ENCODE results near the gene MACROD2.

Gene MACROD2

GRCh38 chr20:15455279-15455678 is 1460.0 kb downstream of the MACROD2 start:
- TF ChIP-seq CTCF (conservative IDR thresholded peaks at IDR 0.05; ENCODE audit: low read depth) = no peak
- ChIA-PET POLR2A (ENCODE audit: low non-redundant PET) (no interaction called here), CTCF (interaction anchor here (0.6 kb wide), 1 partner anchor 1121 kb away, joined by 3 read pairs; no protein-coding TSS in a partner anchor)
- H3K27ac ChIP-seq = no peak overlapping the region
- DNase-seq (ENCODE audit: low spot score) = no peak

DNA sequence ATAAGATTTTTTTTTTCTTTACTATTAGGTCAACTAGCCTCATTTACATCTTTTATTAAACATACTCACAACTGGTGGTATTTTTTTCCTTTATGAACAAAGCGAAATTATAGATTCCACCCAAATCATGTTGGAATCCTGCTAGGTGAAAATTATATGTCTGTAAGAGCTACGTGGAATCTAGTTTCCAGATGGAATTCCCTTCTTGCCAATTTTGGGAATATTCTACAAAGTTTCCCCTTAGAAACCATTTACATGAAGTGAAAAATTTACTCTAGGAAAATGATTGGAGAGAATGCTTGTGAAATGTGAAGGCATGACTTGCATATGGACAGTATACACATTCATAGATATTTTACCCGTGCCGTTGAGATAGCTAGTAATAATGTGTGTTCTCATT is 1466.6 kb downstream of the MACROD2 start:
- H3K27ac ChIP-seq = no peak overlapping the region
- no peak for DNase-seq (ENCODE audit: low spot score)
- POLR2A ChIA-PET (ENCODE audit: low non-redundant PET) = no interaction called here
- CTCF ChIA-PET = interaction anchor here (0.7 kb wide), 1 partner anchor 898 kb away, joined by 3 read pairs; no protein-coding TSS in a partner anchor
- no peak for TF ChIP-seq CTCF (conservative IDR thresholded peaks at IDR 0.05; ENCODE audit: low read depth)

GRCh38 chr20:15475483-15475882 is 1480.2 kb downstream of the MACROD2 start:
- POLR2A ChIA-PET (ENCODE audit: low non-redundant PET) = no interaction called here
- CTCF ChIA-PET = no interaction called here
- H3K27ac ChIP-seq = no peak overlapping the region
- no peak for TF ChIP-seq CTCF (conservative IDR thresholded peaks at IDR 0.05; ENCODE audit: low read depth)
- DNase-seq (ENCODE audit: low spot score) = peak; percentile 50

GRCh38 chr20:15476186-15476585 is 1480.9 kb downstream of the MACROD2 start:
- CTCF ChIA-PET = no interaction called here
- POLR2A ChIA-PET (ENCODE audit: low non-redundant PET) = no interaction called here
- TF ChIP-seq CTCF (conservative IDR thresholded peaks at IDR 0.05; ENCODE audit: low read depth) = no peak
- no peak for DNase-seq (ENCODE audit: low spot score)
- no peak overlapping the region for H3K27ac ChIP-seq

- DNase-seq (ENCODE audit: low spot score) = no peak
- CTCF ChIA-PET = no interaction called here
Measured at GRCh38 chr20:15476781-15477180, 1481.5 kb downstream of the MACROD2 start.

DNA sequence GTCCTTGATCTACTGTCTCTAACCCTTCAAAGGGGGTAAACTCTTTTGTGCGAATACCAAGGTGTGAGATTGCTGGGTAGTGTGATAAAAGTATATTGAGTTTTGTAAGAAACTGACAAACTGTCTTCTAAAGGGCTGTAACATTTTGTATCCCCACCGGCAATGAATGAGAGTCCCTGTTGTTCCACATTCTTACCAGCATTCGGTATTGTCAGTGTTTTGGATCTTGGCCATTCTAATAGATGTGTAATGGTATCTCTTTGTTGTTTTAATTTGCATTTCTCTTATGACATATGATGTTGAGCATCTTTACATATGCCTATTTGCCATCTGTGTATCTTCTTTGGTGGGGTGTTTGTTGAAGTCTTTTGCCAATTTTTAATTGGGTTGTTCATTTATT is 1487.2 kb downstream of the MACROD2 start:
- H3K27ac ChIP-seq = no peak overlapping the region
- ChIA-PET POLR2A (ENCODE audit: low non-redundant PET) (no interaction called here), CTCF (interaction anchor here (0.7 kb wide), 1 partner anchor 33 kb away, joined by 3 read pairs; no protein-coding TSS in a partner anchor)
- DNase-seq (ENCODE audit: low spot score) = no peak
- no peak for TF ChIP-seq CTCF (conservative IDR thresholded peaks at IDR 0.05; ENCODE audit: low read depth)

More at GRCh38 chr20:15476781-15477180, 1481.5 kb downstream of the MACROD2 start:
- POLR2A ChIA-PET (ENCODE audit: low non-redundant PET) = no interaction called here
- H3K27ac ChIP-seq = no peak overlapping the region
- TF ChIP-seq CTCF (conservative IDR thresholded peaks at IDR 0.05; ENCODE audit: low read depth) = no peak

DNA sequence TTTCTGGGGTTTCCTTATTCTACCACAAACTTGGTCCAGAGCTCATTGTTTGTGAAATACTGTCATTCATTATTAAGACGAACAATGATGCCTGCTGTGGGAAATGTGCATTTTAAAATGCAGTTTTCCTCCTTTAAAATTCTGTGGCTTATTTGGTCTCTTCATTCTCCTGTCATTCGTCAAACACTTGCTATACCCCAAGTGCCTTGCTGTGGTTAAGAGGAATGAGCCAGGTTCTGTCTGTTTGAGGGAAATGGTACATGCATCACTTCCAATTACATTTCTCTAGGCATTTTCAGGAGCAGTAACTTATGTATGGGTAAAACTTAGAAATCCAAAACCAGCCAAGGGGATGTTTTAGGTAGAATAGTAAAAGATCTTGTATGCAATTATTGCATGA is 1490.2 kb downstream of the MACROD2 start:
- no peak for DNase-seq (ENCODE audit: low spot score)
- no peak overlapping the region for H3K27ac ChIP-seq
- TF ChIP-seq CTCF (conservative IDR thresholded peaks at IDR 0.05; ENCODE audit: low read depth) = no peak
- CTCF ChIA-PET = no interaction called here
- POLR2A ChIA-PET (ENCODE audit: low non-redundant PET) = no interaction called here
